HUES48 (cell line): ENCODE results near the gene ZNF8.
A peak's percentile ranks its signal among the peaks of the same experiment; 100 is the strongest.

Experiments used
- H3K27ac ChIP-seq: one replicate; pipeline ENCODE4 v1.7.0; 2013; ENCODE audit warnings: low read depth, low read length, inconsistent platforms
- H3K27me3 ChIP-seq: 2 replicates; pipeline ENCODE4 v1.6.1; 2013; ENCODE audit warnings: mild to moderate bottlenecking, low read length; ENCODE audit not compliant: control insufficient read depth, insufficient read depth
- H3K36me3 ChIP-seq: 2 replicates; pipeline ENCODE4 v1.6.1; 2013; ENCODE audit warnings: low read length; ENCODE audit not compliant: control insufficient read depth, insufficient read depth
- H3K4me1 ChIP-seq: 2 replicates; pipeline ENCODE4 v1.6.1; 2013; ENCODE audit warnings: mild to moderate bottlenecking, low read length; ENCODE audit not compliant: control insufficient read depth, insufficient read depth
- H3K4me3 ChIP-seq: 2 replicates; pipeline ENCODE4 v1.5.1; 2013; ENCODE audit warnings: mild to moderate bottlenecking, low read depth, low read length
- H3K9ac ChIP-seq: 2 replicates; pipeline ENCODE4 v1.6.1; 2013; ENCODE audit warnings: mild to moderate bottlenecking, low read depth, low read length, moderate library complexity
- H3K9me3 ChIP-seq: 2 replicates; pipeline ENCODE4 v1.6.1; 2013; ENCODE audit warnings: low read length; ENCODE audit not compliant: control insufficient read depth, insufficient read depth

ZNF8 gene

GRCh38 chr19:58318297-58318696, 39.5 kb downstream of the ZNF8 start:
- Histone ChIP-seq H3K9me3 (no peaks in the 10 kb centered on the region), H3K9ac (no peak overlapping the region), H3K36me3 (peaks cover 30% of the 10 kb centered on the region), H3K4me3 (no peak overlapping the region), H3K4me1 (no peaks in the 10 kb centered on the region), H3K27ac (no peak overlapping the region), H3K27me3 (no peaks in the 10 kb centered on the region)

DNA sequence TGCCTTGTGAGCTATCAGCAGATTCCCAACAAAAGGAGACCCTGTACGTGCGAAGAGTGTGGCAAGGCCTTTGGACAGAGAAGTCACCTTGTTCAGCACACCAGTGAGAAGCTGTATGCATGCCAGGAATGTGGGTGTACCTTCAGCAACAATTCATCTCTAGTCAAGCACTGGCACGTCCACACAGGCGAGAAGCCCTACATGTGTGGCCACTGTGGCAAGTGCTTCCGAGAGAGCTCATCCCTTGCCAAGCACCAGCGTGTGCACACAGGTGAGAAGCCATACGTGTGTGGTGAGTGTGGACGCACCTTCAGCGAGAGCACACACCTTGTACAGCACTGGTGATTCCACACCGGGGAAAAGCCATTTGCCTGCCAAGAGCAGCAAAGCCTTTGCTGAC, 40.5 kb downstream of the ZNF8 start:
- H3K36me3 ChIP-seq: peaks cover 22% of the 10 kb centered on the region
- H3K9ac ChIP-seq: no peak overlapping the region
- H3K4me3 ChIP-seq: no peak overlapping the region
- no peaks in the 10 kb centered on the region for H3K4me1 ChIP-seq
- no peak overlapping the region for H3K27ac ChIP-seq
- no peaks in the 10 kb centered on the region for H3K9me3 ChIP-seq
- H3K27me3 ChIP-seq: no peaks in the 10 kb centered on the region

DNA sequence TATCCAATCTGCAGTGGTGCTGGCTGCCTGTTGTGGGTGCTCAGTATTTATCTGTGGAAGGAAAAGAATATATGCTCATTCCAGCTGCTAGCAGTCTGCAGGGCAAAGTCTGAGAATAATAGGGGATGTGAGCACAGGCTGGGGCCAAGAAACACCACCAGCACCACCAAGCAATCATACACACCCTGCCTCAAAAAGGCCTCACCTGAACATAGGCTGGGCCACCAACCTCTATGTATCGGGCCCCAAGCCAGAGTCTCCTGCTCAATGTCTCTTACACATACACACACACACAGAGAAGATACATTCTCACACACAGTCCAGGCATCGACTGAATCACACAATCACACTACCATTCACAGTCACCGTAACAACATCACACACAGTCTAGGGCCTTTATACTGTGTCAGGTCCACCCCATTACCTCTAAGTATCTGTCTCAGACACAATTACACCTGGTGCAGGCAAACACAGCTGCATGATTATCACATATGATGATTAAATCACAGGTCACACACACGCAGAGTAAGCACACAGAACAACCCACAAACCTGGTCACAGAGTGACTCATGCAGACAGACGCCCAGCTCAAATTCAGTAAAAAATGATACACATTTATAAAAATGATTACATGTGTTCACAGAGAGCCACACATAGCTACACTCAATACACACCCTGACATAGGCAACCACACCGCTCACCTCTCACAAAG, 46.7 kb downstream of the ZNF8 start:
- H3K9me3 ChIP-seq: no peaks in the 10 kb centered on the region
- H3K4me1 ChIP-seq: 0 out of 2 replicates have a peak, but pooled peaks cover 4% of the 10 kb centered on the region
- no peak overlapping the region for H3K9ac ChIP-seq
- no peaks in the 10 kb centered on the region for H3K27me3 ChIP-seq
- H3K4me3 ChIP-seq: peak overlapping the region; percentile 86
- peaks cover 4% of the 10 kb centered on the region; the same call in 1 of the 2 replicates for H3K36me3 ChIP-seq
- no peak overlapping the region for H3K27ac ChIP-seq

DNA sequence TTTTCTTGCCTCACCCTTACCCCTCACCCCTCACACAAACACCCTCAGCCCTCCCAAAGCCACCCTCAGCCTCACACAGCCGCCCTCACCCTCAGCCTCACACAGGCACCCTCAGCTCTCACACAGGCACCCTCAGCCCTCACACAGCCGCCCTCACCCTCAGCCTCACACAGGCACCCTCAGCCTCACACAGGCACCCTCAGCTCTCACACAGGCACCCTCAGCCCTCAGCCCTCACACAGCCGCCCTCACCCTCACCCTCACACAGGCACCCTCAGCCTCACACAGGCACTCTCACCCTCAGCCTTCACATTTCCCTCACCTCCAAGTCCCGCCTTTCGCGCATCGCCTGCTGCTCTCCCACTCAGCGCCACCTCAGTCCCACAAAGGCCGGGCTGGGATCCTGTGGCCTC, 47.8 kb downstream of the ZNF8 start:
- Histone ChIP-seq H3K36me3 (peaks cover 4% of the 10 kb centered on the region; the same call in 1 of the 2 replicates), H3K9me3 (no peaks in the 10 kb centered on the region), H3K4me1 (0 out of 2 replicates have a peak, but pooled peaks cover 4% of the 10 kb centered on the region), H3K27ac (no peak overlapping the region), H3K27me3 (no peaks in the 10 kb centered on the region), H3K9ac (peak overlapping the region; percentile 43; the same call in 1 of the 2 replicates), H3K4me3 (peak overlapping the region; percentile 86)

- H3K9me3 ChIP-seq: no peaks in the 10 kb centered on the region
- 0 out of 2 replicates have a peak, but pooled peaks cover 4% of the 10 kb centered on the region for H3K4me1 ChIP-seq
- H3K36me3 ChIP-seq: peaks cover 2% of the 10 kb centered on the region; the same call in 1 of the 2 replicates
- H3K9ac ChIP-seq: peak within 1 kb of the TSS; percentile 80
- H3K4me3 ChIP-seq: peak within 1 kb of the TSS; percentile 86
- H3K27me3 ChIP-seq: no peaks in the 10 kb centered on the region
- H3K27ac ChIP-seq: peak within 1 kb of the TSS; percentile 40
These were observed 48.4 kb downstream of the ZNF8 start, which contains the start of gene ZSCAN22 for GRCh38 chr19:58326914-58327726. TSS of gene ZSCAN22 (plus strand) at chr19:58326994. CDS start at chr19:58334803, 7,809 bp downstream.

- Histone ChIP-seq H3K4me3 (no peak overlapping the region), H3K36me3 (no peaks in the 10 kb centered on the region), H3K4me1 (0 out of 2 replicates have a peak, but pooled peaks cover 4% of the 10 kb centered on the region), H3K9me3 (no peaks in the 10 kb centered on the region), H3K27ac (no peak overlapping the region), H3K9ac (no peak overlapping the region), H3K27me3 (no peaks in the 10 kb centered on the region)
These were observed 50.2 kb downstream of the ZNF8 start for GRCh38 chr19:58328999-58329398.

DNA sequence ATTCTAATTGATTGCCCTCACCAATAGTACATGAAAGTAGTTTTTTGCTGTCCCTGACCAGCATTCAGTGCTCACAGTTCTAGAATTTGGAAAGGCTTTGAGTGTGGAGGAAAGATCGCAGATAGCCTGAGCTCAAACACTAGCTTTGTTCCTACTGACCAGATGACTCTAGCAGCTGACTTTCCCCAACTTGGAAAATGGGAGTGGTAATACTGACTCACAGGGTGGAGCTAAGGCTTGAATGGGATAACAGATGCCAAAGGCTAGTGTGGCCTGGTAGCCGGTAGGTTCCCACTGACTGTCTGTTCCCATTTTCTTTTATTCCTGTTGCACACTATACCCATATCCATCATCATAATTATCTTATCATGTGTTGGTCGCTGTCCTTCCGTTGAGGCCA, 51.7 kb downstream of the ZNF8 start:
- Histone ChIP-seq H3K27me3 (no peaks in the 10 kb centered on the region), H3K9ac (no peak overlapping the region), H3K4me1 (0 out of 2 replicates have a peak, but pooled peaks cover 4% of the 10 kb centered on the region), H3K9me3 (no peaks in the 10 kb centered on the region), H3K4me3 (no peak overlapping the region), H3K27ac (no peak overlapping the region), H3K36me3 (no peaks in the 10 kb centered on the region)

DNA sequence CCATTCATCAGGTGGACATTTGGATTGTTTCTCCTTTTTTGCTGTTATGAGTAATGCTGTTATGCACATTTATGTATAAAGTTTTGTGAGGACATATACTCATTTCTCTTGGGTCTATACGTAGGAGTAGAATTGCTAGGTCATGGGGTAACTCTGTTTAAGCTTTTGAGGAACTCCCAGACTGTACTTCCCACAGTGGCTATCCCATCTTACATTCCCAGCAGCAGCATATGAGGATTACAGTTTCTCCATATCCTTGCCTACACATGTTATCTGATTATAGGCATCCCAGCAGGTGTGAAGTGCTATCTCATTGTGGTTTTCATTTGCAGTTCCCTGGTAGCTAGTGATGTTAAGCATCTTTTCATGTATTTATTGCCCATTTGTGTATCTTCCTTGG, 53.9 kb downstream of the ZNF8 start:
- Histone ChIP-seq H3K9me3 (no peaks in the 10 kb centered on the region), H3K4me3 (no peak overlapping the region), H3K9ac (no peak overlapping the region), H3K4me1 (no peaks in the 10 kb centered on the region), H3K36me3 (no peaks in the 10 kb centered on the region), H3K27me3 (no peaks in the 10 kb centered on the region), H3K27ac (no peak overlapping the region)

DNA sequence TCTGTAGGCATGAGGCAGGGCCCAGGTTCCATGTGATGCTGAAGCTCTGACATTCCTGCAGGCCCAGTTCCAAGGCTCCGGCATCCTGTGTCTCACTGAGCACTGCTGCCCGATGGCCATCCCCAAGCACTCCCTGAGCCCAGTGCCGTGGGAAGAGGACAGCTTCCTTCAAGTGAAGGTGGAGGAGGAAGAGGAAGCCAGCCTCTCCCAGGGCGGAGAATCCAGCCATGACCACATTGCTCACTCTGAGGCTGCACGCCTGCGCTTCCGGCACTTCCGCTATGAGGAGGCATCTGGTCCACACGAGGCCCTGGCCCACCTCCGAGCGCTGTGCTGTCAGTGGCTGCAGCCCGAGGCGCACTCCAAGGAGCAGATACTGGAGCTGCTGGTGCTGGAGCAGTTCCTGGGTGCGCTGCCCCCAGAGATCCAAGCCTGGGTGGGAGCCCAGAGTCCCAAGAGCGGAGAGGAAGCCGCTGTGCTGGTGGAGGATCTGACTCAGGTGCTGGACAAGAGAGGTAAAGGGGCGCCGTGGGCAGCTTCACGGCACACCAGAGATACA, 56.0 kb downstream of the ZNF8 start:
- Histone ChIP-seq H3K4me3 (no peak overlapping the region), H3K4me1 (no peaks in the 10 kb centered on the region), H3K27ac (no peak overlapping the region), H3K9ac (no peak overlapping the region), H3K27me3 (no peaks in the 10 kb centered on the region), H3K9me3 (no peaks in the 10 kb centered on the region), H3K36me3 (peaks cover 10% of the 10 kb centered on the region; the same call in 1 of the 2 replicates)

- Histone ChIP-seq H3K9me3 (no peaks in the 10 kb centered on the region), H3K27me3 (no peaks in the 10 kb centered on the region), H3K4me1 (no peaks in the 10 kb centered on the region), H3K4me3 (no peak overlapping the region), H3K27ac (no peak overlapping the region), H3K9ac (no peak overlapping the region), H3K36me3 (peaks cover 10% of the 10 kb centered on the region; the same call in 1 of the 2 replicates)
These were observed 56.9 kb downstream of the ZNF8 start for GRCh38 chr19:58335630-58336029.
